CD4-positive, CD25-positive, alpha-beta regulatory T cell (primary cell): ENCODE results near the gene HHAT. TPM values are rescaled to one million over a fixed set of nuclear protein-coding genes. Genes with fewer than 3 reads are reported as not detected.

Source experiments
- ATAC-seq, 2 donors: fragments of 150-1000 bp; cut with Tn5 transposase; one replicate each; pipeline ENCODE4 v1.10.0; 2021; ENCODE audit warnings: low read depth in 2 of 2, moderate number of reproducible peaks in 2 of 2, moderate library complexity in 1 of 2
- DNase-seq, 3 donors: peaks; one replicate each; pipeline versions ENCODE4 v3.0.0 to v3.0.0-alpha.2; 2012 to 2022; ENCODE audit warnings: mixed read lengths in 1 of 3
- H3K27ac ChIP-seq: one replicate; pipeline ENCODE4 v1.7.0; 2013; ENCODE audit warnings: mild to moderate bottlenecking, low read length; ENCODE audit not compliant: insufficient read depth, poor library complexity, severe bottlenecking
- H3K27me3 ChIP-seq: one replicate; pipeline ENCODE4 v1.7.0; 2013; ENCODE audit warnings: low read length; ENCODE audit not compliant: control insufficient read depth, insufficient read depth
- H3K36me3 ChIP-seq: one replicate; pipeline ENCODE4 v1.7.0; 2013; ENCODE audit warnings: mild to moderate bottlenecking, low read length, moderate library complexity; ENCODE audit not compliant: control insufficient read depth, insufficient read depth
- H3K4me1 ChIP-seq: 2 replicates; pipeline ENCODE4 v1.7.0; 2013; ENCODE audit warnings: mild to moderate bottlenecking, low read length; ENCODE audit not compliant: insufficient read depth, control insufficient read depth, poor library complexity, severe bottlenecking
- H3K4me3 ChIP-seq: one replicate; pipeline ENCODE4 v1.7.0; 2013; ENCODE audit warnings: low read depth, mild to moderate bottlenecking, low read length, moderate library complexity
- H3K9me3 ChIP-seq, 2 experiments: 1 replicate in 1 of 2; 2 replicates in 1 of 2; pipeline ENCODE4 v1.7.0; 2013; ENCODE audit warnings: low read length in 2 of 2, mild to moderate bottlenecking in 1 of 2, moderate library complexity in 1 of 2; ENCODE audit not compliant: control insufficient read depth in 2 of 2
- H3K27ac Mint-ChIP-seq, 3 donors: one replicate each; pipeline ENCODE4 v1.8.0; 2020 to 2022; ENCODE audit warnings: mild to moderate bottlenecking in 3 of 3, mixed read lengths in 3 of 3, moderate library complexity in 2 of 3
- H3K27me3 Mint-ChIP-seq: one replicate; pipeline ENCODE4 v1.8.0; 2022; ENCODE audit warnings: mild to moderate bottlenecking, mixed read lengths
- H3K36me3 Mint-ChIP-seq: one replicate; pipeline ENCODE4 v1.8.0; 2020; ENCODE audit warnings: mixed read lengths
- H3K4me1 Mint-ChIP-seq, 4 donors: one replicate each; pipeline ENCODE4 v1.8.0; 2020 to 2022; ENCODE audit warnings: mixed read lengths in 4 of 4, mild to moderate bottlenecking in 1 of 4
- H3K4me3 Mint-ChIP-seq, 4 donors: one replicate each; pipeline ENCODE4 v1.8.0; 2020 to 2022; ENCODE audit warnings: mild to moderate bottlenecking in 4 of 4, mixed read lengths in 4 of 4, moderate library complexity in 3 of 4
- H3K9me3 Mint-ChIP-seq, 7 donors: one replicate each; pipeline ENCODE4 v1.8.0; 2020 to 2022; ENCODE audit warnings: mixed read lengths in 7 of 7, mild to moderate bottlenecking in 3 of 7, moderate library complexity in 2 of 7
- polyA plus RNA-seq, 4 donors: library from polyadenylated mRNA; unstranded; fragments of 300-500 nt; fragmentation: Illumina TruSeq; gene quantifications; one replicate each; pipeline ENCODE4 v1.2.3, GENCODE V29; 2021
- total RNA-seq: library from RNA; stranded (reverse); gene quantifications from one replicate; pipeline ENCODE4 v1.2.3, GENCODE V29; 2022

Gene HHAT
- total and polyA plus RNA-seq, 5 donors from 2014 or later: 1.4 to 6.0 (median 2.0) TPM

- Mint-ChIP-seq H3K9me3 (peaks cover 0 to 7% (median 0%) of the 10 kb centered on the region in 7 donors), H3K4me3 (no peak overlapping the region), H3K27me3 (peaks cover 8% of the 10 kb centered on the region), H3K27ac (no peak overlapping the region), H3K4me1 (no peaks in the 10 kb centered on the region), H3K36me3 (no peaks in the 10 kb centered on the region)
- H3K27ac ChIP-seq: no peak overlapping the region
- DNase-seq (no peak), ATAC-seq (no peak)
- H3K9me3 ChIP-seq: no peaks in the 10 kb centered on the region
- no peaks in the 10 kb centered on the region for H3K36me3 ChIP-seq
- no peak overlapping the region for H3K4me3 ChIP-seq
- H3K4me1 ChIP-seq: no peaks in the 10 kb centered on the region
- no peaks in the 10 kb centered on the region for H3K27me3 ChIP-seq
These were observed 171.3 kb downstream of the HHAT start for GRCh38 chr1:210499956-210500355.

DNA sequence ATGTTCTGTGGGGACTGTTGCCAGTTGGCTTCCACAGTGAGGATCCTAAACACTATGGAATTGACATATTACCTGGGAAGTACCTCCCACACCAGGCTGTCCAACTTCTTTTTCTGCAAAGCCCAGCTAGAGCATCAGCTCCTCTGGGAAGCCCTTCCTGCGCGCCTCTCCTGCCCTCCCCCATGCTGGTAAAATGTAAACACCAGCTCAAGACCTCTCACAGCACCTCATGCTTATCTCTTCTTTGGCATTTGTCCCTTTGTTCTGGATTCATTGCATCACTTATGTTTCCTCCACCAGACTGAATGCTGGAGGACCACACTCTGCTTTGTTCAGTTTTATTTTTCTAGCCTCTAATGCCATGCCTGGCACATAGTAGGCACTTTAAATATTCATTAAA, 172.1 kb downstream of the HHAT start:
- peaks cover 0 to 7% (median 0%) of the 10 kb centered on the region in 7 donors for H3K9me3 Mint-ChIP-seq
- ATAC-seq (no peak), DNase-seq (no peak)
- Histone ChIP-seq H3K4me1 (no peaks in the 10 kb centered on the region), H3K4me3 (no peak overlapping the region), H3K9me3 (no peaks in the 10 kb centered on the region), H3K27me3 (no peaks in the 10 kb centered on the region), H3K36me3 (no peaks in the 10 kb centered on the region), H3K27ac (no peak overlapping the region)
- no peak overlapping the region for H3K27ac Mint-ChIP-seq
- no peaks in the 10 kb centered on the region for H3K4me1 Mint-ChIP-seq
- no peaks in the 10 kb centered on the region for H3K36me3 Mint-ChIP-seq
- no peak overlapping the region for H3K4me3 Mint-ChIP-seq
- H3K27me3 Mint-ChIP-seq: peaks cover 14% of the 10 kb centered on the region

DNA sequence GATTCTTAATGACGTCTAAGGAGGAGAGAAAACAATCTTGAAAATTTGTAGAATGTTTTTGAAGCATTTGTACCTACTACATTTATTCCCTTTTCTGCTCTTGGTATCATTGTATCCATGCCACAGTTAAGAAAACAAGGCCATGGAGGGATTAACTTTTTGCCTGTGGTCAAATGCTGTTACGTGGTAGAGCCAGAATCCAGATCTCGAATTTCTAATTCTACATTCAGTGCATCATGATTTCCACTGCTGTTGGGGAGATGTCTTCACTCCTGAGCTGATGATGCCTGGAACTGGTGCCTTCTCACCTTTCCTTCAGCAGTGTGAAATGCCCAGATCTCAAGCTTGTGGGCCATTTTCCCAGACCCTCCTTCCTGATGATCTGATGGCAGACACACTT, 175.6 kb downstream of the HHAT start:
- no peaks in the 10 kb centered on the region for H3K27me3 ChIP-seq
- H3K4me1 ChIP-seq: no peaks in the 10 kb centered on the region
- Mint-ChIP-seq H3K9me3 (peaks cover 0 to 7% (median 0%) of the 10 kb centered on the region in 7 donors), H3K27ac (no peak overlapping the region), H3K4me3 (no peak overlapping the region), H3K4me1 (no peaks in the 10 kb centered on the region), H3K27me3 (peaks cover 15% of the 10 kb centered on the region), H3K36me3 (no peaks in the 10 kb centered on the region)
- DNase-seq: no peak
- no peak for ATAC-seq
- H3K4me3 ChIP-seq: no peak overlapping the region
- H3K36me3 ChIP-seq: no peaks in the 10 kb centered on the region
- no peaks in the 10 kb centered on the region for H3K9me3 ChIP-seq
- no peak overlapping the region for H3K27ac ChIP-seq

DNA sequence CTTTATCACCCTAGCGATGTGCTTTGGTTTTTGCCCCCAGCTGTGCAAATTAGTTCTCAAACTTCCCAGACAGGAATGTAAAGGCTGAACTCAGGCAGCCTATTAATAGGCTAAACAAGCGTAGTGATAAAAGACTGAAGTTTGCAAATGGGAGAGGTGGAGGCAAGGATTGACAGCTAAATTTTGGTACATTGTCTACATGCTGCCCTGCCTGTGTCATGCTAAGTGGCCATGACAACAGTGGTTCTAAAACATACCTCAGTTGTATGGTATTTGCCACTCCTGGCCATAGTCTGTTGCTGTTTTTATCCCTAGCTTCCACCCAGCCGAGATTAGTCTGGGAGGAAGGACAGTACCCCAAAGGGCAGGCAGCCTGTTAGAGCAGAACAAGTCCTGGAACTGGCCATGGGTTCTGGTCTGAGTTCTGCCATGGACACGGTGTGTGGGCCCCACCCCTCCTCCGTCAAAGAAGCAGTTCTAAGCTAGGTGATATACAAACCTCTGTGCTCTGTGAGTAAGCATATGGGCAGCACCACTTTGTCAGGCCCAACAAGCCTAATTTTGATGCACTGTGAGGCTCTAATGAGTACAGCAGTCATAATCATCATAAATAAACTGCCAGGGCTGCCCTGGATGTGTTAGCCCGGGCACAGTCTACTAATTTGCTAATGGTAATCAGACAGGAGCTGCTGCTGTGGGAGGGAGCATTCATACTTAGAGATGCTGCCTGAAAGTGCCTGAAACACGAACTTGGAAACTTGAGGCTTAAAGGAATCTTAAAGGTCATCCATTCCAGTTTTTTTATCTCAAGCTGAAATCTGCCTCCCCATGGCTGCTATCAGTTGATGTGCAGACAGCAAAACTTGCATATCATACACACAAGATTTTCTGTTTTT, 177.1 kb downstream of the HHAT start:
- no peak overlapping the region for H3K27ac Mint-ChIP-seq
- Histone ChIP-seq H3K36me3 (no peaks in the 10 kb centered on the region), H3K27me3 (no peaks in the 10 kb centered on the region), H3K4me1 (no peaks in the 10 kb centered on the region), H3K9me3 (no peaks in the 10 kb centered on the region), H3K4me3 (no peak overlapping the region), H3K27ac (no peak overlapping the region)
- peaks cover 0 to 7% (median 0%) of the 10 kb centered on the region in 7 donors for H3K9me3 Mint-ChIP-seq
- no peak overlapping the region for H3K4me3 Mint-ChIP-seq
- DNase-seq: no peak
- H3K36me3 Mint-ChIP-seq: no peaks in the 10 kb centered on the region
- H3K27me3 Mint-ChIP-seq: peaks cover 15% of the 10 kb centered on the region
- H3K4me1 Mint-ChIP-seq: no peaks in the 10 kb centered on the region
- ATAC-seq: no peak

- DNase-seq (no peak), ATAC-seq (no peak)
- Mint-ChIP-seq H3K9me3 (peaks cover 0 to 7% (median 0%) of the 10 kb centered on the region in 7 donors), H3K27me3 (peaks cover 15% of the 10 kb centered on the region), H3K4me1 (no peaks in the 10 kb centered on the region), H3K27ac (no peak overlapping the region), H3K36me3 (no peaks in the 10 kb centered on the region), H3K4me3 (no peak overlapping the region)
- no peaks in the 10 kb centered on the region for H3K4me1 ChIP-seq
- H3K36me3 ChIP-seq: no peaks in the 10 kb centered on the region
- H3K27ac ChIP-seq: no peak overlapping the region
- no peaks in the 10 kb centered on the region for H3K9me3 ChIP-seq
- no peak overlapping the region for H3K4me3 ChIP-seq
- no peaks in the 10 kb centered on the region for H3K27me3 ChIP-seq
These were observed 178.0 kb downstream of the HHAT start for GRCh38 chr1:210506689-210507088.

DNA sequence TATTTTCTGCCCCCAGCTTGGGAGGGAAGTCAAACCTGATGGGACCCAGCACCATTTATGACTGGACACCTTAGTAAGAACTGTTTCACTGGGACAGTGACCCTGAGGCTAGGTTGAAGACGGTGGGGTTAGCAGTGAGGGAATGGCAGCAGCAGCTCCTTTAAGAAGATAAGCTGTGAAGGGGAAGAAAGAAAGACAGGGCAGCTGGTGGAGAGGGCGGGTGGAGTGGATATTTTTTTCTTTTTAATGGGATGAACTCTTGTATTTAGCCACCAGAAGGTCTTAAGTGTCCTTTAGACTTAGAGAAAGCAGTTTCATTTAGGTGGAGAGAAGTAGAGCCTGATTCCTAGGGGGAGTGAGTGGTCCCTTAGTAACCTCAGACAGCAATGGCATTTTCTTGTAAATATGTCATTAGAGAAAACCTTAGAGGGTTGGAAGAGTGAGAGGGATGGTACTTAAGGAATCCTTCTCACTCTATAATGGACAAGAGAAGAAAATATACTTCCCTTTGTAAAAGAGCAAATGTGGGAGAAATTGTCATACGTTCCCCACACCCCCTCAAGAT, 187.5 kb downstream of the HHAT start:
- Histone ChIP-seq H3K36me3 (no peaks in the 10 kb centered on the region), H3K9me3 (no peaks in the 10 kb centered on the region), H3K27ac (no peak overlapping the region), H3K4me3 (no peak overlapping the region), H3K27me3 (no peaks in the 10 kb centered on the region), H3K4me1 (no peaks in the 10 kb centered on the region)
- ATAC-seq: no peak
- H3K27ac Mint-ChIP-seq: no peak overlapping the region
- H3K4me3 Mint-ChIP-seq: no peak overlapping the region
- no peak for DNase-seq
- peaks cover 0 to 3% (median 0%) of the 10 kb centered on the region in 7 donors for H3K9me3 Mint-ChIP-seq
- no peaks in the 10 kb centered on the region for H3K36me3 Mint-ChIP-seq
- H3K27me3 Mint-ChIP-seq: no peaks in the 10 kb centered on the region
- no peaks in the 10 kb centered on the region for H3K4me1 Mint-ChIP-seq

- no peak for DNase-seq
- no peaks in the 10 kb centered on the region for H3K4me1 Mint-ChIP-seq
- no peak overlapping the region for H3K27ac ChIP-seq
- no peak overlapping the region for H3K4me3 ChIP-seq
- no peak overlapping the region for H3K27ac Mint-ChIP-seq
- H3K27me3 ChIP-seq: no peaks in the 10 kb centered on the region
- no peaks in the 10 kb centered on the region for H3K27me3 Mint-ChIP-seq
- H3K9me3 ChIP-seq: no peaks in the 10 kb centered on the region
- H3K9me3 Mint-ChIP-seq: peaks cover 0 to 3% (median 0%) of the 10 kb centered on the region in 7 donors
- no peaks in the 10 kb centered on the region for H3K36me3 ChIP-seq
- H3K36me3 Mint-ChIP-seq: no peaks in the 10 kb centered on the region
- ATAC-seq: no peak
- no peak overlapping the region for H3K4me3 Mint-ChIP-seq
- no peaks in the 10 kb centered on the region for H3K4me1 ChIP-seq
These were observed 188.2 kb downstream of the HHAT start for GRCh38 chr1:210516697-210517459.
